GM19025 (cell line): ENCODE results near the gene UBE2S.
"Not testable (repeated sequence)": the region's sequence is repeated elsewhere in the genome, so short reads cannot be mapped to it uniquely, and the experiment has no call there.

ENCODE experiments used
- ATAC-seq: cut with Tn5 transposase; IDR thresholded peaks from one replicate; pipeline ENCODE4 v1.9.1; 2021; ENCODE audit warnings: mild to moderate bottlenecking, low read depth, moderate library complexity; ENCODE audit not compliant: unreplicated experiment

The UBE2S gene

DNA sequence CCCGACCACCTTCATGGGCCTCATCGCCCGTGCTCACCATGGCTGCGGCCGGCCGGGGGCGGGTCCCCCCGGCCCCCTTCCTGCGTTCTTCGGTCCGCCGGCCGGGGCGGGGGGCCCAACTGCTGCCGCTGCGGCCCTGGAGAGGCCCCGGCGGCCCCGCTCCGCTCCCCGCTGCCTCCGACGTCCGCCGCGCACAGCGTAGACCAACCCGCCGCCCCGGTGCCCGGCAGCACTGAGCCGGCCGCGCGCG, at the start of gene UBE2S:
Gene UBE2S (minus strand): TSS at position 239 of the 250 bp plus-strand sequence. CDS start 199 bp downstream, at position 40.
- peak; percentile 17 for ATAC-seq

DNA sequence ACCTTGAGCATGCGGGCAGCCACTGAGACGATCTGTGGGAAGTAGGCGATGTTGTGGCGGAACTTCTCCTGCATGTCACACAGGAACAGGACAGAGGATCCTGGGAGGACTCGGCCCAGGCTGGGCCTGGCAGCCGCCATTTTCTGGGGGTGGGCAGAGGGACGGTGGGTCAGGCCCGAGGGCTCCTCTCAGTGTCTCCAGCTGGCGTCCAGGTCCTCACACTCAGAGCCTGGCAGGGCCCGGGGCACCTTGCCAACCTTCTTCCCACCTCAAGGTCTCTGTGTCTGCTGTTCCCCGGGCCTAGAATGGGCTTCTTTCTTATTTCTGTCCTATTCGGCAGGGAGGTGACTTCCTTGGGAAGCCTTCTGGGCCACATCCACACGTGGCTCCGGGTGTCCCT, 48.8 kb upstream of the UBE2S start:
- no peak for ATAC-seq

DNA sequence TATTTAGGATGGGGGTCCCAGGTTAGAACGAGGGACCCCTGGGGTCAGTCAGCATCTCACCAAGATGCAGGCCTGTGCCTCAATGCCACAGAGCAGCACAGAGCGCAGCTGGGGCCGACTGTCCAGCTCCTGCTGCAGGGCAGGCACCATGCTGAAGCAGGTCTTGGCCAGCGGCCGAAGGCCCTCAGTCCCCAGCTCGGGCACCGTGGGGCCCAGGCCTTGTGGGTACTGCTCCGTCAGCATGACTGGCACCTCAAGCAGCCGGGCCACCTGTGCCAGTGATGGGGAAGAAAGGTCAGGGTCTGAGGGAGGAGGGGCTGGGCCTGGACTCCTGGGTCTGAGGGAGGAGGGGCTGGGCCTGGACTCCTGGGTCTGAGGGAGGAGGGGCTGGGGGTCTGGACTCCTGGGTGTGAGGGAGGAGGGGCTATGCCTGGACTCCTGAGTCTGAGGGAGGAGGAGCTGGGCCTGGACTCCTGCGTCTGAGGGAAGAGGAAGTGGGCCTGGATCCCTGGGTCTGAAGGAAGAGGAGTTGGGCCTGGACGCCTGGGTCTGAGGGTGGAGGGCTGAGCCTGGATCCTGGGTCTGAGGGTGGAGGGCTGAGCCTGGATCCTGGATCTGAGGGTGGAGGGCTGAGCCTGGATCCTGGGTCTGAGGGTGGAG, 48.1 kb upstream of the UBE2S start:
- ATAC-seq = no peak

DNA sequence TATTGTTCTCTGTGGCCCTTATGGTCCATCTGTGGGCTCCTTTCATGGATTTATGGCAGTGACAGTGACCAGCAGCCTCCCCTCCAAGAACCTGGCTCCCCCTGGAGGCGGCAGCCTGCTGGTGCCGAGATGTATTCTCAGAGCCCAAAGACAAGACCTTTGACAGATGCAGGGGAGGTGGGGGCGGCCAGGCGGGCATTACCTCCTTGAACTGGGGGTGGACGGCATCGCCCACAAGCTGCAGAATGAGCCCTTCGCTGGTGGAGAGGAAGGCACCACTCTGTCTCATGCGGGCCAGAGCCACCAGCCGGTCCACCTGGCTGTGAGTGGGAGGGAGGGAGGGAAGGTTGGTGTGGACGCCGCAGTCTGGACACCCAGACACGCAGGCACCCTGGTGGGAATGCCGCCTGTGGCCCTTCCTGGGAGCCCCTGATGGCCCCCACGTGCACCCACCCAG, 47.2 kb upstream of the UBE2S start:
- ATAC-seq = no peak

DNA sequence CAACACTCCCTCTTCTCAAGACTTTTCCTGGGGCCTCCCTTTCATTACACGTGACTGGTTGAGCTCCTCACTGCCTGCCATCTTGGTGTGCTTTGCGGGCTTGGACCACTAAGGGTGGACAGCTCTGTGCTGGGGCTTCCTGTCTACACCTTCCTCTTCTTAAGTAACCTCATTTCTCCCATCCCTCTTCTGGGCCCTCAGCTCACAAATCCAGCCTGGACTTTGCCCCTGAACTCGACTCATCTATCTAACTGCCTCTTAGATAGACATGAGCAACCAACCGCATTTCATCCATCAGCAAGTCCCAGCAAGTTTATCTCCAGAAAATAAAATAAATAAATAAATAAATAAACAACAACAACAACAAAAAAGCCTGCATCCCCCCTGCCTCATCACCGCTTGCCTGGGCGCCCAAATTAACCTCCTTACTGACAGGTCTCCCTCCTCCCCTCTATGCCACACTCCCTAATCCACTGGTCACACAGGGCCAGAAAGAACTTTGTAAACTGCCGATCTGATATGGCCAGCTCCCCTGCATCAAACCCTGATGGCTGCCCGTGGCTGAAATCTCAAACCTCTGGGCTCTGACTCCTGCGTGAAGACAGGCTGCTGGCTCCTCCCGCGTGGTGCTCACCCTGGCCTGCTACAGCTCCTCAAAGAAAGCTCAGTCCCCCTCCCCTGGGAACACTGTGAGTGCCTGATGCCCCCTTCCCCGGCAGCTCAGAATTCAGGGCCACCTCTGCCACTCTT, 46.1 kb upstream of the UBE2S start:
- no peak for ATAC-seq

DNA sequence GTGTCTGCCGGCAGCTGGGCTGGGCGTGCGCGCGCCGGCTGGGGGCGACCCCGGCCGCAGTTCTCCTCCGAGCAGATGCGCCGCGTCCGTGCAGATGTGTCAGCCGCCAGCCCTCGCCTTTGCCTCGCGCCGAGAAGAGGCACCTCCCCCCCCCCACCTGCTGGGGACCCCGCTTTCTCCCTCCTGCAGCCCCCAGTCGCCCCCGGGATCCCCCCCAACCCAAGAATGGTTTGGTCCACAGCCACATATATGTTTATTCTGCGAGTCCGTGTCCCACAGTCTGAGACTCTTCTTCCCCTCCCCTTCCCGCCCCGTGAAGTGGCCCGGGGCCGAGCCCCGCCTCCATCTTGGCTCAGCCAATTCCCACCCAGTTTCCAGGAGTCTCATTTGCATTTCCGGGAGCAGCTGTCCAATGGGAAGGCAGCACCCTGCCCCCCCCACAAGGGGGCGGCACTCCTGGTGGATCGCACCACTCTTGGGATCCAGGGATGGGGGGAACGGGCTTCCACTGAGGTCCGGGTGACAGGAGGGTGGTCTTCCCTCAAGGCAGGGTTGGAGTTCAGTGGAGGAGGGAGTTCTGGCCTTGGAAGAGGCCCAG, 45.3 kb upstream of the UBE2S start:
- ATAC-seq = no peak

DNA sequence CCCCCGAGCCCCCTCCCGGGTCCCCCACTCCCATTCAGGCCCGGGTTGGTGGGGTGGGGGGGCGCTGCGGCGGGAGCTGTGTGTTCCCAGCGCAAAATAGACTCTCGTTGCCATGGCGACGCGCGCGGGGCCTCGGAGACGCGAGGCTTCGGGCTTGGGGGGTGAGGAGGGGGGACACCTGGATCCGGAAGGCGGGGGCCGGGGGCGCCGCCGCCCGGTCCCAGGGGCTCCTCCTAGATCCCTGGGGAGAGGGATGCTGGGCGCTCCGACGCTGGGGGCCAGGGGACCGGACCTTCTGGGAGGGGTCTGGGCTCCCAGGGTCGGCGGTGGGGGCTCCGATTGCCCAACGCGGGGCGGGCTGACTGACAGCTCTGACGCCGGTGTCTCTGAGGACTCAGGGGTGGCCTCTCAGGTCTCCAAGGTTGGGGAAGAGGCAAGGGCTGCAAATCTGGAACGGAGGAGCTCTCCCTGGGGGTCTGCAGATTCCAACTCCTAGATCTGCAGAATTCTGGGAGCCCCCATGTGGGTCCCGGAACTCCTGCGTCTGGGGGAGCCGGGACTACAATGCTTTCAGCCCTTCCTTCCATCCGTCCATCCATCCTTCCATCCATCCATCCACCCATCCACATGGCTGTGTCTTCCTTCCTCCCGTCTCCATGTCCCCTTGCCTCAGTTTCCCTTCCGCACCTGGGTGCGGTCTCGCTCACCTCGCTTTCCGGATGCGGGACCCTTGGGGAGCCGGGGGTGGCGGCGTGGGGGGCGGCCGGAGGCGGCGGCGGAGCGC, 44.6 kb upstream of the UBE2S start:
- no peak for ATAC-seq

DNA sequence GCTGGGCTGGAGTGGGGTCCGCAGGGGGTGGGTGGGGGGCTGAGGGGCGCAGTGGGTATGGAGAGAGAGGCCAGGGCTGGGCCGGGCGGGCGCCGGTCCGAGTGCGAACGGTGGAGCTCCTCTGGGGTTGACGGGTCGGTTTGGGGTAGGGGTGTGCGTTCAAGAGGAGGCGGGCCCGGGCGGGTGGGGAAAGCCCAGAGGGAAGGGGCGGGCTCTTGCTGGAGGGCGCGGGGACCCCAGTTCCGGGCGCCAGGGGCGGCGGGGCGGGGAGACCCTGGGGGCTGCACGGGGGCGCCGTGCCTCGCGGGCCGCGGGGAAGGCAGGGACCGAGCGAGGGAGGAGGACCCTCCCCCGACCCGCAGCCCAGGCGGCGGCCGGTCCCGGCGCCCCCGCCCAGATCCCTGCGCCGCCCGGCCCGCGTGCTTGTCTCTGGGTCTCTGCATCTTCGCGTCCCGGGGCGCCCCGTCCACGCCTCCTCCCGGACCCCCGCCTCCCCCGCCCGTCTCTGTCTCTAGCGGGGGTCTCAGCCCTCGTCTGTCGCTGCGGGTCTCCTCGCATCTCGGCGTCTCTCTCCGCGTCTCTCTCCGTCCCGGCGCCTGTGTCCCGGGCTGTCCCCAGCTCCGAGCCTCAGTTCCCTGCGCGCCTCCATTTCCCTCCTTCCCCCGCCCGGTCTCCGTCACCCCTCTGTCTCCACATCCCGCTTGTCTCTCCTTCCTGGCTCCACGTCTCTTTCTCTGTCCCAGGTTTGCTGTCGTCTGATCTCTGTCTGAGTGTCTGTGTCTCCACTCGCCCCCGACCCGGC, 43.8 kb upstream of the UBE2S start:
- ATAC-seq = no peak

DNA sequence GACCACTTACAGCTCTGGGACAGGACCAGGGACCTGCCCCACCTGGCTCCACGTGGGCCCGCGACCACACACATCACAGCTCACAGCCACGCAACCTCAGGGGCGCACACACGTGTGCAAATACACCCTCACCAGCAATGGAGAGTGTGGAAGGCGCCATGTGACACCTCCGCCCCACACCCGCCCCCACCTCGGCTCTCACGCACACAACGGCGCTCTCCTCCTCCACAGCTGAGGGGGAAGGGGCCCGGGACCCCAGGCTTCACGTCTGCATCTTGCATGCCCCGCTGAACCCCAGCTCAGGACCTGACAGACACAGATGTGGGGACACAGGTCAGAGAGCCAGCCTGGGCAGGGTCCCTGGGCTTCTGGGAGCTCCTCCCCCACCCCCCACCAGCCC, 41.9 kb upstream of the UBE2S start:
- ATAC-seq = no peak

DNA sequence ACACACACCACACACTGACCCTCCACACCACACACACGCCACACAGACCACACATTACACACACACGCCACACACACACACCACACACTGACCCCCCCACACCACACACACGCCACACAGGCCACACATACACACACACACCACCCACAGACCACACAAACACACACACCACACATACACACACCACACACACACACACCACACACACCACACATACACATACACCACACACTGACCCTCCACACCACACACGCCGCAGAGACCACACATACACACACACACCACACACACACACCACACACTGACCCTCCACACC, 40.5 kb upstream of the UBE2S start:
- not testable (repeated sequence) for ATAC-seq

DNA sequence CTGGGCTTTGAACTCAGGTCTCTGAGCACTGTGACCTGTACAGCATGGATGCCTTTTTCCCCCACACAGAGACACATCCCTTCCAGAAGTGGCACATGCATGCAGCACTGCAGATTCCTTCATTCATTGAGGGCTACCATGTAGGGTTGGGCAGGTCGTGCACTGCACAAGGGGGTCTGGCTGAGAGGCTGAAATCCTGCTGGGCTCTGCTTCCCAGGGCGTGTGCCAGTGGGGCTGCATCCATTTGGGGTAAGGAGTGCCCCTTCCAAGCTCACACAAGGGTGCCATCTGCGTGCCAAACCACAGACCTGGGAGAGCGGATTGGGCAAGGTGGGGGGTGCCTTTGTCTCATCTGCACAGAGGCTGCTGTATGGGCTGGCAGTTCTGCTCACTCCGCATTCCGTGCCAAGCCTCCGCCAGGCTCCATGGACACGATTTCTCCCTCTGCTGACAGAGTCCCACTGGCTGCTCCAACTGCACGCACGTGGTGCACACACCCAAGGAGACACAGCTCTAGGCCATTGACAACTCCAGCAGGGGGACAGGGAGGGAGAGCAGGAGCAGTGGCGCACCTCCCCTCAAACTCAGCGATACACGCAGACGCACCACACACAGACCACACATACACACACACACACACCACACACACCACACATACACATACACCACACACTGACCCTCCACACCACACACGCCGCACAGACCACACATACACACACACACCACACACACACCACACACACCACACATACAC, 40.0 kb upstream of the UBE2S start:
- ATAC-seq = no peak

DNA sequence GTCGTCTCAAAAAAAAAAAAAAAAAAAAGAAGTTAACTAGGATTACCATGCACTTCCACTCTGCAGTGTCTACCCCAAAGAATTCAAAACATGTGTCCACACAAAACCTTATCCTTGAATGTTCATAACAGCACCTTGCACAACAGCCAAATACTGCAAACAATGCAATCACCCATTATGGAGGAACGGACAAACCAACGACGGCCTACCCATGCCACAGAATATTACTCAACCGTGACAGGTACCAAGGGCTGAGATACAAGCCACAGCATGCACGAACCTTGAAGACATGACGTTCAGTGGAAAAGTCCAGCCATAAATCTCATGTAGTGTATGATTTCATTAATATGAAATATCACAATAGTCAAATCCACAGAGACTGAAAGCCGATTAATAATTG, 38.5 kb upstream of the UBE2S start:
- ATAC-seq = no peak

DNA sequence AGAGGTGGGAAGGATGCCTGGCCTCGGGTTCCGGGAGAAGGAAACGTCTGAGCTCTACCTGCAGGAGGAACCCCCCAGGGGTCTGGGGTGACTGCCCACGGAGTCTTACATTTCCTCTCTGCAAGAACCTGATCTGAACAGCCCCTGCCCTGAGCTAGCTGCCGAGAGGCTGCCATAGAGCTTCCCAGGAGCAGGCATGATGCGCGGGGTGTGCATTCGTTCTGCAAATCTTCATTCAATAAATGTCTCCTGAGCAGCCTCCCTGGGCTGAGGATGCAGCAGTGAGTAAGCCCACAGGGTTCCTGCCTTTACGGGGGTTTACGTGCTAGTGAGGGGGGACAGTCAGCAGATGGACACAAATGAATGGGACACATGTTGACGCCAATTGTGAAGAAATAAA, 37.1 kb upstream of the UBE2S start:
- ATAC-seq = no peak

DNA sequence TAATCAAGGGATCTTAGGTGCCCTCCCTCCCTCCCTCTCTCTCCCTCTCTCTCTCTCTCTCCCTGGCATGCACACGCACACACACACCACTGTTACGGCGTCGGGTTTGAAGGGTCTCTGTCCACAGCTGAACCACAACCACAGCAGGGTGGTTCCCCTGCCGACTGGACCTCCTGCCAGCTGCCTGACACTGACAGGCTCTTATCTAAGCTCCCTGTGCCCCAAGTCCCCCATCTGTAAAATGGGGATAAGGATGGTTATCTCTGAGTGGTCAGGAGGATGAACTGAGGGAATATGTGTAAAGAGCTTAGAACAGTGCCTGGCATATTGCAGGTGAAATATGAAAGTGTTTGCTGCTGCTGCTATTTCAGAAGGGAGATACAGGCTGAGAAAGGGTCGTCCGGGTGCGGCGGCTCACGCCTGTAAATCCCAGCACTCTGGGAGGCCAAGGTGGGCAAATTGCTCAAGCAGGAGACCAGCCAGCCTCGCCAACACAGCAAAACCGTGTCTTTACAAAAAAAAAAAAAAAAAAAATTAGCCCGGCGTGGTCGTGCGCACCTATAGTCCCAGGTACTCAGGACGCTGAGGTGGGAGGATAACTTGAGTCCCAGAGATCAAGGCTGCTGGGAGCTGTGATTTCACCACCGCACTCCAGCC, 36.4 kb upstream of the UBE2S start:
- ATAC-seq = no peak

DNA sequence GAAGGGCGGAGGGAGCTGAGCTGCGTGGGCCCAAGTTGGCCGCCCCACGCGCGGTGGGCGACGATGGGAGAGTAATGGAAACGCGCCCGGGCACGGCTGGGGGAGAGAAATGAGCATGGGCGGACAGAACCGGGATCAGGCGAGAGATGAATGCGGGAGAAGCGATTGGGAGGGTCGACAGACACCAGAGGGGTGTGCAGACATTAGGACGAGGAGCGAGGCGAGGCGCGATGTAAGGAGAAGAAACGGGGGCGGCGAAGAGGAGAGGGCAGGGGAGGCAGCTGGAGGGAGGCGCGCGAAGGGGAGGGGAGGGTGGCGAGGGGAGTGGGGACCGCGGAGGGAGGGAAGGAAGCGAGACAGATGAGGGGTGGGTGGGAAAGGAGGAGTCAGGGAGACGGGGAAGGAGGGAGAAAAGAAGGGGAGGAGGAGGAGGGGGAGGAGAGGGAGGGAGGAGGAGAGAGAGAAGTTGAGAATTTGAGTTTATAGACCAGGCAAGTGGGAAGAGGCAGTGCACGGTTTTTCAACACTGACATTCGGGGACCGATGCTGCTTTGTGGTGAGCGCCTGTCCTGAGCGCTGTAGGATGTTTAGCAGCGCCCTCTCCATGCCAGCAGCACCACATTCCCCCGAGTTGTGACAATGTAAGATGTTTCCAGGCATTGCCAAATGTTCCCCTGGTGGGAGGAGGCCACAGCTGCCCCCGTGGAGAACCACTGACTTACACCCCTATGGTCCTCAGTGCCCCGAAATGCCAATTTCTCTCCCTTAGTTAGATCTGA, 35.6 kb upstream of the UBE2S start, which contains the start of gene SHISA7:
Gene SHISA7 (minus strand): TSS at position 256 of the 779 bp plus-strand sequence. CDS start 437 bp downstream, outside the sequence.
- no peak for ATAC-seq

DNA sequence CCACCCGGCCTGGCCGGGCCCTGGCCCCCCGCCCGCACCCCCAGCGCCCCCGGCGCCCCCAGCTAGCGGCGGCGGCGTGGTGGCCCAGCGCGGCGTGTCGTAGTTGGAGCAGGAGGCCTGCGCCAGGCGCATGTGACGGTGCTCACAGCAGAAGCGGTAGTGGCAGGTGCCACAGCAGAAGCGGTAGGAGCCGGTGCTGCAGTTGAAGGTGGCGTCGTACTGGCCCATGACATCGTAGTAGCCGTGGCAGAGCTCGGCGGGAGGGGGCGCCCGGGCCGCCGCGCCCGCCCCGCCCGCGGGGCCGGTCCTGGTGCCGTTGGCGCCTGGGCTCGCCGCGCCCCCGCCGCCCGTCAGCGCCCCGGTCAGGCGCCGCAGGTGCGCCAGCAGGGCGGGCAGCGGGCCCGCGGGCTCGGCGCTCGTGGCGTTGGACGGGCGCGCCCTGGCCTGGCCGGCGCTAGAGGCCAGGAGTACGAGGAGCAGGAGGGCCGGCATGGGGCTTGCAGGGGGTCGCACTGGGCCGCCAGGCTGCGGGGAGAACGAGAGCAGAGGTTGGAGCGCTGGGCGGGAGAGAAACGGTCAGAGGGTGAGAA, 34.9 kb upstream of the UBE2S start:
- no peak for ATAC-seq

DNA sequence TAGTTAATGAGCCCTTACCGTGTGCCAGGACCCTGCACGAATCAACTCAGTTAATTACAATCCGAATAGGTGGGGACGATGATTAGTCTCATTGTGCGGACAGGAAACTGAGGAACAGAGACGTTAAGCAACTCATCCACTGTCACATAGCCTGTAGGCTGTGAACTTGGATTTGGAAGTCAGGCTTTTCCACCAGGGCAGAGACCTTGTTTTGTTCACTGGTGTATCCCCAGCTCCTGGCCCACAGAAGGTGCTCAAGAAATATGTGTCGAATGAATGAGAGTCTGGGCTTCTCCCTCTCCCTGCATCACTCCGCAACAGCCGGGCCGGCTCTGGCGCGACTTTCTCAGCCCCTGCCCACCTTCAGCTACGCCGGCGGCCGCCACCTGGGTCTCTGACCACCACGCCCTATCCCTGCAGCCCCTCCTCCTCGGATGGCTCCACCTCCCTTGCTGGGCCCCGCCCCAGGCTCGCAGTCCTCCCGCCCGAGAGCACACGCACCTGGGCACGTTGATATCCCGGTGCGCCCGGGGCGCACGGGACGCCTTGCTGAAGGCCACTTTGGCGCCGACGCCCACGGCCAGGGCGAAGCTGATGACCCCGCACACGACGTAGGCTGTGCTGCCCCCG, 34.2 kb upstream of the UBE2S start:
- ATAC-seq = no peak

DNA sequence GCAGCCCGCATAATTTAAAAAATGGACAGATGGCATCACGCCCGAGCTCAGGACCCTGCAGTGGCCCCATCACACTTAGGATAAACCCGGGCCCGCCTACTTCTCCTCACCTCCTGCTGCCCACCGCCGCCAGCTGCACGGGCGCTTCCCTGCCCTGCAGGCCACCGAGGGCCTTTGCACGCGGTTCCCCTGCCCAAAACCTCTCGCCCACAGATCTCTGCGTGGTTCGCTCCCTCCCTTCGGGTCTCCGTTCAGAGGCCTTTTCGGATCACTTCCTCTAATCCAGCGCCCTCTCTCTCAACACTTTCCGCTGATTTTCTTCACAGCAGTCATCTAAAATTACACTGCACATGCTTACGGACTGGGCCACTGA, 33.7 kb upstream of the UBE2S start:
- ATAC-seq = no peak
